GM19193 (cell line): ENCODE results near the gene DDR1.

Source experiments
- POLR2A ChIP-seq: IDR thresholded peaks from 4 replicates; pipeline ENCODE4 v1.6.1; 2011; ENCODE audit not compliant: insufficient read depth, insufficient read length; ENCODE audit errors: extremely low read depth

Gene DDR1

GRCh38 chr6:30942338-30943060 is 58.2 kb downstream of the DDR1 start:
- no peak for TF ChIP-seq POLR2A

- no peak for TF ChIP-seq POLR2A
Observed at GRCh38 chr6:30944051-30944450, 59.7 kb downstream of the DDR1 start.

GRCh38 chr6:30945281-30945680 is 61.0 kb downstream of the DDR1 start:
- TF ChIP-seq POLR2A: no peak

- no peak for TF ChIP-seq POLR2A
Observed at GRCh38 chr6:30947231-30947630, 62.9 kb downstream of the DDR1 start.

- no peak for TF ChIP-seq POLR2A
Observed at GRCh38 chr6:30948811-30949210, 64.5 kb downstream of the DDR1 start.
